ENCODE data around the gene PLG. TPM values are rescaled to one million over a fixed set of nuclear protein-coding genes. Genes with fewer than 3 reads are reported as not detected.
"Not testable (repeated sequence)": the region's sequence is repeated elsewhere in the genome, so short reads cannot be mapped to it uniquely, and the experiment has no call there.

The PLG gene
- total RNA-seq: 1 to 10 TPM in 4 of 8 experiments, under 1 TPM in 3, not detected in 1; 0.37 to 5.9 (median 2.4) TPM

DNA sequence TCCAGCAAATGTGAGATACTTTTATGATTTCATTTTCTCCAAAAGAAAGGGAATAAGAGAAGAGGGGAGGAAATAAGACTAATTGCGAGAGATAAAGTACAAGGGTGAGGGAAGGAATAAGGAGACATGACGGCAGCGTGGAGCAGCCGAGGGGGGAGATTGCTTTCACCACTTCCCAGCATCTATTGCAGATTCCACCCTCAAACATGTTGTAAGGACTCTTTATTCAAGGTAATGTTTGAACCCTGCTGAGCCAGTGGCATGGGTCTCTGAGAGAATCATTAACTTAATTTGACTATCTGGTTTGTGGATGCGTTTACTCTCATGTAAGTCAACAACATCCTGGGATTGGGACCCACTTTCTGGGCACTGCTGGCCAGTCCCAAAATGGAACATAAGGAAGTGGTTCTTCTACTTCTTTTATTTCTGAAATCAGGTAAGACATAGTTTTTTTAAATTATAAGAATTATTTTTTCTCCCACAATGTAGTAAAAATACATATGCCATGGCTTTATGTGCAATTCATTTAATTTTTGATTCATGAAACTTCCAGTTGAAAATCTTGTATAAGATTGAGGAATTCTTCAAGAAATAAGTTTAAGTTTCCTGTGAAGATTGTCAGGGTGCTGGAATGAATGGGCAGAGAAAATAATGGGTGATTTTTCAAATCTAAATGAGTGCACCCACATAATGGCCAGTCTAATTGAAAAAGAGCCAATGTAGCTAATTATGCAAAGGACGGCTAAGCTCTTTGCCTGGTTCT lies at the start of gene PLG:
PLG (plus strand) TSS at position 327 of the 763 bp plus-strand sequence; CDS start at position 388, 61 bp downstream.
- WGBS, 10 experiments: 20 to 100% (median 78%) methylated on average over 1 to 3 of the region's 6 CpGs; no CpG with 5 or more reads in 4 of the 10 experiments
- H3K4me3 ChIP-seq; H3K27ac ChIP-seq; H3K4me1 ChIP-seq (replicated peaks in 1 of 2); ATAC-seq (replicated peaks in 6 of 8); in situ Hi-C loops (cut with MboI; ENCODE audit: low pct_unique_long_range_greater_than_20kb in 2 of 9, low sequenced_read_pairs in 9 of 9, unreplicated experiment in 9 of 9): not testable (repeated sequence)

DNA sequence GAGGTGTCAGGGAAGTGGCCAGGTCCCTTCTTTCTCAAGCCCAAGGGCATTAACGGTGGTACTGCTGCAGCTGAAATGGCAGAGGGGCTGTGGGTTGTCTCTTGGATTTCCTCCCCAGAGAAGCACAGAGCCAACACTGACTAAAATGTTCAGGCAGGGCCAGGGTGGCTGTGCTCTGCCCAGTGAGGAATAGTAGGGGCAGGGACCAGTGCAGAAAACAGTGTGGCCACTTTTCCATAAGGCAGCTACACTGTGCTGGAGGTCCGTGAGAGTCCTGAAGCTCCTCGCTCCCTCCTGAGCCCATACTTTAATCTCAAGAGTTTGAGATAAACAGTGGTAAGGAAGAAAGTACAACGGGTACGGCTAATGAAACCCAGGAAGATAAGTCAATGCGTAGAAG lies 42.5 kb upstream of the PLG start:
- ATAC-seq (replicated peaks in 6 of 8): no peak
- 40 to 94% (median 77%) methylated on average over 1 to 5 of the region's 6 CpGs for WGBS, 10 experiments

DNA sequence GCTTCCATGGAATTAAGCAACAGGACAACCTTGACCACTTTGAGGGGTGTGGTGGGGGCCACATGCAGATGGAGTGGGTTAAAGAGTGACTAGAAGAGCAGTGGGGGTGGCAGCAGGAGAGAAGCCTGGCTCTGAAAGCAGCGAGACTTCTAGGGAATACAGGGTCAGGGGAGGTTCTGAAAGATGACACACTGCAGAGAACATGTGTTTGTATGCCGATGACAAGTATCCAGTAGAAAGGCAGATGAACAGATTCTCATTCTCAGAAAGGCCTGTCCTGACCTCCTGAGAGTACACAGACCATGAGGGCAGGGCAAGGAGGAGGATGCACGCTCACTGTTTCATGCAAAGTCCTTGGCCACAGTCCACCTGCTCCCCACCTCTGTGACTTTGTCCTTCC lies 40.8 kb upstream of the PLG start:
- ATAC-seq (replicated peaks in 6 of 8): peak in 3 of 8 experiments; percentile 43 to 71 (median 67)
- in situ Hi-C loops (cut with MboI; ENCODE audit: low pct_unique_long_range_greater_than_20kb in 2 of 9, low sequenced_read_pairs in 9 of 9, unreplicated experiment in 9 of 9): no loop called here
- H3K27ac ChIP-seq: no peak overlapping the region
- no peaks in the 10 kb centered on the region for H3K4me1 ChIP-seq (replicated peaks in 1 of 2)
- no peak overlapping the region for H3K4me3 ChIP-seq
- 83 to 100% (median 100%) methylated on average over 1 of the region's 3 CpGs; no CpG with 5 or more reads in 7 of the 10 experiments for WGBS, 10 experiments

More for the DNA sequence above, 42.5 kb upstream of the PLG start:
- no peak overlapping the region for H3K4me3 ChIP-seq
- no peaks in the 10 kb centered on the region for H3K4me1 ChIP-seq (replicated peaks in 1 of 2)
- in situ Hi-C loops (cut with MboI; ENCODE audit: low pct_unique_long_range_greater_than_20kb in 2 of 9, low sequenced_read_pairs in 9 of 9, unreplicated experiment in 9 of 9): no loop called here
- H3K27ac ChIP-seq: no peak overlapping the region

DNA sequence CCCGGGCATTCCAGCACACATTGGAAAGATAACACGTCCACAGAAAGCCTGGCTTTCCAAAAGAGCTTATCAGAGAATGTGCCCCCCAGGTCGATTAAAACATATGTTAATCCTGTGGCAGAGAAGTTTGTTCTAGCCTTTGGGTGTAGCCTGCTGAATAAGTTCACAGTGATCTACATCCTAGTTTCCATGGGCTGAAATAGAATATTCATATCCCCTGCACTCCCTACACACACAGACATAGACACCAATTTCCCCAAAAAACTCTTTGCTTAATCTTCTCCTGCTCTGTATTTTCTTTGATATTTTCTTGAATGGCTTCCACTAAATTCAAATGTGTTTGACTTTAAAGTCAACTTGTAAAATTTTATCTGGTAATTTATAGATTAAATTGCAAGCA lies 39.6 kb upstream of the PLG start:
- peak in 3 of 8 experiments; percentile 88 to 95 (median 88) for ATAC-seq (replicated peaks in 6 of 8)
- Histone ChIP-seq H3K4me1 (replicated peaks in 1 of 2) (no peaks in the 10 kb centered on the region), H3K4me3 (no peak overlapping the region), H3K27ac (no peak overlapping the region)
- in situ Hi-C loops (cut with MboI; ENCODE audit: low pct_unique_long_range_greater_than_20kb in 2 of 9, low sequenced_read_pairs in 9 of 9, unreplicated experiment in 9 of 9): no loop called here
- WGBS, 10 experiments: 0 to 53% (median 0%) methylated on average over 2 to 3 of the region's 3 CpGs; no CpG with 5 or more reads in 3 of the 10 experiments

DNA sequence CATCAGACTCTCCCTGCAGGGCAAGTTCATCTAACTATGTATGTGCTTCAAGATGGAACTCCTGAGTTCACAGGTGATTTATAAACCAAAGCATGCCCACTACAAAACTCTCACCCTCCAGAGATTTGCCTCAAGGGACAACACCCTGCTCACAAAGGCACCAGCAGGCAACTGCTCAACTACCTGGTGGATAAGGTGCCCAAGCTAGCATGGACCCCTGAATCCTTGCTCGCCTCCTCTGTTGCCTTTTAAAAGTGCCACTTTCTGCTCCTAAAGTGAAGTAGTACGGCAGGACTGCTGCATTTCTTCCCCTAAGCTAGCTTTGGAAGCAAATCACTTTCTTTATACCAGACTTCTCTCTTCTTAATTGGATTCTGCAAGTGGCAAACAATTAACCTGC lies 39.2 kb upstream of the PLG start:
- in situ Hi-C loops (cut with MboI; ENCODE audit: low pct_unique_long_range_greater_than_20kb in 2 of 9, low sequenced_read_pairs in 9 of 9, unreplicated experiment in 9 of 9): no loop called here
- peak in 3 of 8 experiments; percentile 7 to 52 (median 9) for ATAC-seq (replicated peaks in 6 of 8)
- WGBS, 10 experiments: 20 to 100% (median 83%) methylated on average over 1 to 2 of the region's 2 CpGs; no CpG with 5 or more reads in 3 of the 10 experiments
- H3K4me1 ChIP-seq (replicated peaks in 1 of 2): no peaks in the 10 kb centered on the region
- H3K4me3 ChIP-seq: no peak overlapping the region
- no peak overlapping the region for H3K27ac ChIP-seq

DNA sequence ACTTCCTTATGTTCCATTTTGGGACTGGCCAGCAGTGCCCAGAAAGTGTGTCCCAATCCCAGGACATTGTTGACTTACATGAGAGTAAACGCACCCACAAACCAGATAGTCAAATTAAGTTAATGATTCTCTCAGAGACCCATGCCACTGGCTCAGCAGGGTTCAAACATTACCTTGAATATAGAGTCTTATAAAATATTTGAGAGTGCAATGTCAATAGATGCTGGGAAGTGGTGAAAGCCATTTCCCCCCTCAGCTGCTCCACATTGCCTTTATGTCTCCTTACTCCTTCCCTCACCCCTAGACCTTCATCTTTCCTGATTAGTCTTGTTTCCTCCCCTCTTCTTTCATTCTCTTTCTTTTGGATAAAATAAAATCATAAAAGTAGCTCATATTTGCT lies 37.8 kb upstream of the PLG start, which contains the start of gene LPA:
LPA (minus strand) TSS at position 78 of the 400 bp plus-strand sequence; CDS start at position 17, 61 bp downstream.
- WGBS, 10 experiments: 100% methylated on average over 1 of the region's 1 CpG; no CpG with 5 or more reads in 9 of the 10 experiments
- ATAC-seq (replicated peaks in 6 of 8); H3K4me3 ChIP-seq; H3K27ac ChIP-seq; H3K4me1 ChIP-seq (replicated peaks in 1 of 2); in situ Hi-C loops (cut with MboI; ENCODE audit: low pct_unique_long_range_greater_than_20kb in 2 of 9, low sequenced_read_pairs in 9 of 9, unreplicated experiment in 9 of 9): not testable (repeated sequence)

DNA sequence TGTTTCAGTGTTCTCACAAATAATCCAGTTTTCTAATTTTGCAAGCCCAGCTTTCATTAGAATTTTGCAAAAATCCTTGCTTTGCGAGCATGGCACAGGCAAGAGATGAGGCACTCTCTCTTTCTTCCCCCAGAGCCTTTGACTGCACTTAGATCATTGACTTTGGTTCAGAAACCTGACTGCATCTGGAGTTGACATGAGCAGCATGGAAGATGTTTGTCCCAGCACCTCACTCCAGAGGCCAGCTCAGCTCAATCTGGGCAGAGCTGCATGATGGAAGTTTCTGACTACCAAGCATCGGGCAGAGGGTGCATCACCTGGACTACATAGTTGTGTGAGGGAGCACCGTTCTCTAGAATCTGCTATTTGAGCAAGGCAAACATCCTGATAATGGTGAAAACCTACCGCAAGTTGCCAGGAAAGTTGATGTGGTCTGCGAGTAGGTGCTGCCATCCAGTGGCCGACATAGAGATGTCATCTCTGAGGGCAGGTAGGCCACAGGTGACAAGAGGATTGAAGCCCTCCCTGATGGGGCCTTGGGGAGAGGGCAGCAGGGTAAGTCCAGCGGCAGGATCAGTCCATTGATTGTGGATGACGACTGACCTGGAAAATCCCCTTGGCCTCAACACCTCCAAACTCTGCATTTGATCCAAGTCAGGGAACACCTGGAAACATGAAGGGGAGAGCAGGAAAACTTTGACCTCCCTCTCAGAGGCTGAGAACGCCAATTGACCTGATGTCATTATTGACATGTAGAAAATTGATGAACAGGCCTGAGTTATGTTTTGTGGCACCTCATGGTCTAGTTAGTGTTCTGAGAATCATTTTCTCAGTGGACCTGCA lies 34.2 kb upstream of the PLG start:
- ATAC-seq (replicated peaks in 6 of 8): peak in 3 of 8 experiments; percentile 52 to 91 (median 78)
- 0 to 39% (median 20%) methylated on average over 1 to 8 of the region's 9 CpGs; no CpG with 5 or more reads in 1 of the 10 experiments for WGBS, 10 experiments

DNA sequence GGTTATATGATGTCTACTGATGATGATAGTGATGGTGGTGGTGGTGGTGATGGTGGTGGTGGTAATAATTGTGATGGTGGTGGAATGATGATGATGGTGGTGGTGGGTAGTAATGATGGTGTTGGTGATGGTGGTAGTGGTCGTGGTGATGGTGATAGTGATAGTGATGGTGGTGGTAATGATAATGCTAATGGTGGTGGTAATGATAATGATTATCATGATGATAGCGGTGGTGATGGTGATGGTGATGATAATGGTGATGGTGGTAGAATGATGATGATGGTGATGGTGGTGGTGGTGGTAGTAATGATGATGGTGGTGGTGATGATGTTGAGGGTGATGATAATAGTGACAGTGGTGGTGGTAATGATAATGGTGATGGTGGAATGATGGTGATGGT lies 33.5 kb upstream of the PLG start:
- WGBS, 10 experiments: 0 to 100% (median 36%) methylated on average over 1 to 2 of the region's 2 CpGs; no CpG with 5 or more reads in 2 of the 10 experiments
- no peak overlapping the region for H3K4me3 ChIP-seq
- in situ Hi-C loops (cut with MboI; ENCODE audit: low pct_unique_long_range_greater_than_20kb in 2 of 9, low sequenced_read_pairs in 9 of 9, unreplicated experiment in 9 of 9): no loop called here
- ATAC-seq (replicated peaks in 6 of 8): no peak
- no peak overlapping the region for H3K27ac ChIP-seq
- H3K4me1 ChIP-seq (replicated peaks in 1 of 2): no peaks in the 10 kb centered on the region

More for the DNA sequence above, 34.2 kb upstream of the PLG start:
- Histone ChIP-seq H3K27ac (no peak overlapping the region), H3K4me3 (no peak overlapping the region), H3K4me1 (replicated peaks in 1 of 2) (no peaks in the 10 kb centered on the region)
- in situ Hi-C loops (cut with MboI; ENCODE audit: low pct_unique_long_range_greater_than_20kb in 2 of 9, low sequenced_read_pairs in 9 of 9, unreplicated experiment in 9 of 9): no loop called here

DNA sequence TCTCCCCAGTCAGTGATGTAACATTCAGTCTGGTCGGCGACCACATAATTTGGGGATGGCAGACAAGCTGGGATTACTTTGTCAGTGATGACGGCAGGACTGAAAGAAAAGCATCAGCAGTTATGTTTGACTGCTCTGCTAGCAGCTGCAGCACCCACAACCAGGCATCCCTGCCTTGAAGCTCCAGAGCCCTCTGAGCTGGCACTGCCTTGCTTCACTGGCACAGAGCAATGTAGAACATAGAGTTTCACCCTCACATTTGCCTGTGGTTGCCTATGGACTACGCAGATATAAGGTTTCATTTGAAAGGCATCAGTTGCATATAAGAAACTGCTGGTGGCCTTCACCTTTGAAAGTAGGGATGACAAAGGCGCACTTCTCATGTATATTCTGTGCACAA lies 25.6 kb upstream of the PLG start:
- WGBS, 10 experiments: 0 to 100% (median 74%) methylated on average over 1 to 5 of the region's 5 CpGs; no CpG with 5 or more reads in 5 of the 10 experiments
- H3K4me3 ChIP-seq; H3K4me1 ChIP-seq (replicated peaks in 1 of 2); H3K27ac ChIP-seq; in situ Hi-C loops (cut with MboI; ENCODE audit: low pct_unique_long_range_greater_than_20kb in 2 of 9, low sequenced_read_pairs in 9 of 9, unreplicated experiment in 9 of 9); ATAC-seq (replicated peaks in 6 of 8): not testable (repeated sequence)

DNA sequence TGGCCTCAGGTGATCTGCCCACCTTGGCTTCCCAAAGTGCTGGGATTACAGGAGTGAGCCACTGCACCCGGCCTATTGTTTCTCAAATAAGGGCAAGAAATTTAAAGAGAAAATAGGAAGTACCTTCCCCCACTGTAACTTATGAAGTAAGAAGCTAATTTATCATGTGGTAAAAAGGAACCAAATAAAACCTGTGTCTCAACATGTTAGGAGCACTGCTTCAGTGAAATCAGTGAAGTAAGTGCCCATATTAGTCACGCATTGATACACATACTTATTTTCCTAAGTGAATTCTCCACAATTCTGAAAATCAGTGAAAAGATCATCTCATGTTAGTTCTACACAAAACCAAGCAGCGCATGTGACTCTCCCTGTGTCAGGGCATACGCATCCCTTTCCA lies 23.8 kb upstream of the PLG start:
- H3K27ac ChIP-seq: no peak overlapping the region
- in situ Hi-C loops (cut with MboI; ENCODE audit: low pct_unique_long_range_greater_than_20kb in 2 of 9, low sequenced_read_pairs in 9 of 9, unreplicated experiment in 9 of 9): no loop called here
- H3K4me1 ChIP-seq (replicated peaks in 1 of 2): no peaks in the 10 kb centered on the region
- H3K4me3 ChIP-seq: no peak overlapping the region
- ATAC-seq (replicated peaks in 6 of 8): no peak
- 64 to 100% (median 96%) methylated on average over 1 to 4 of the region's 4 CpGs for WGBS, 10 experiments

DNA sequence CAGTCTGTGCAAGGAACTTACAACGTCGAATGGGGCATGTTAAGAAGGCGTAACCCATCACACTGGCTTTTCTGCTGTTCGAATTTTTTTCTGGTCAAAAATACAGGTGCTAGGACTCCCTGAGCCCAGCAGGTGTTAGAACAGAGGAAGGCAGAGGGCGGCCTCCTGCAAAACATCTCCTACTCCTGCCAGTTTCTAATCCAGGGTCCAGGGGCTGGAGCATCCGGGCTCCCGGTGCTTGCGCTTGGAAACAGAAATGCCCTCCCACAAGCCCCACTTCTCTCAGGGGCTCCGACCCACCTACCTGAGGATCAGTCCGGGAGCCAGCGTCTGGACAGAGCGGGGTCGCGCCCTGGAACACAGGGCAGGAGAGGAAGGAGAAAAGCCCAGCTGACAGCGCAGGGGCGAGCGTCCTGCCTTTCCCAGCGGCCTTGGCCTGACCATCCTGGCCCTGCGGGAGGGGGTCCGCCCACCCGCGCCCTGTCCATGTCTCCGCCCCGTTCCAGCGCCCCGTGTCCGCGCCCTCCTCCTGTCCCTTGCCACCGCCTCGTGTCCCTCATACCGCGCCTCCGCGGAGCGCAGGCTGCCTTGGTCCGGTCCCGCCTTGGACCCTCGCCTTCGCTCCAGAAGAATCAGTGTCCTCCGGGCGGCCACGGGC lies 23.2 kb upstream of the PLG start:
- WGBS, 10 experiments: 18 to 89% (median 63%) methylated on average over 2 to 8 of the region's 42 CpGs; no CpG with 5 or more reads in 2 of the 10 experiments
- peak; percentile 37 to 89 (median 68) for ATAC-seq (replicated peaks in 6 of 8)
- Histone ChIP-seq H3K4me3 (peak overlapping the region in 4 of 5 donors; percentile 9 to 35 (median 22)), H3K27ac (no peak overlapping the region), H3K4me1 (replicated peaks in 1 of 2) (no peaks in the 10 kb centered on the region)
- in situ Hi-C loops (cut with MboI; ENCODE audit: low pct_unique_long_range_greater_than_20kb in 2 of 9, low sequenced_read_pairs in 9 of 9, unreplicated experiment in 9 of 9): no loop called here

DNA sequence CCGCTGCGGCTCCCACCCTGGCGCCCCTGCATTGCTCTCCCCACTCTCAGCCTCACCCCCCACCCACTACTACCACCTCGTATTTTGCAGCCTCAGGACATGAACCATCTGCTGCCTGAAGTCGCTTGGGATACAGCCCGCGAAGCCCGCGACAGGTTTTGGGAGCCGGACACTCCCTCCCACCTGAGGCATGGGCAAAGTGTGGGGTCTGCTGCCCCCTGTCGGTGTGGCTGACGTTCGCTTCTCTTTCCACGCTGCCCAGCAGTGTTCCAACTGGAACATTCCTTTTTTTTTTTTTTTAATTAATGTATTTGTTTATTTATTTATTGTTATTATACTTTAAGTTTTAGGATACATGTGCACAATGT lies 22.7 kb upstream of the PLG start:
- H3K4me3 ChIP-seq: peak overlapping the region in 4 of 5 donors; percentile 9 to 35 (median 22)
- peak in 7 of 8 experiments; percentile 45 to 91 (median 68) for ATAC-seq (replicated peaks in 6 of 8)
- no peaks in the 10 kb centered on the region for H3K4me1 ChIP-seq (replicated peaks in 1 of 2)
- 40 to 69% (median 52%) methylated on average over 3 to 10 of the region's 14 CpGs; no CpG with 5 or more reads in 6 of the 10 experiments for WGBS, 10 experiments
- H3K27ac ChIP-seq: no peak overlapping the region
- in situ Hi-C loops (cut with MboI; ENCODE audit: low pct_unique_long_range_greater_than_20kb in 2 of 9, low sequenced_read_pairs in 9 of 9, unreplicated experiment in 9 of 9): no loop called here

Measured in motor neuron (in vitro differentiated cells).